Activated CD8-positive, alpha-beta memory T cell treated with anti-CD3 and anti-CD28 coated beads, Interleukin-2, amount 50 U/mL, for 4 hours (primary cell): ENCODE results near the gene LMX1B.
"Not testable (repeated sequence)": the region's sequence is repeated elsewhere in the genome, so short reads cannot be mapped to it uniquely, and the experiment has no call there.

ENCODE experiments used
- DNase-seq: peaks from one replicate; pipeline ENCODE4 v3.0.0-alpha.2; 2020

Gene LMX1B

DNA sequence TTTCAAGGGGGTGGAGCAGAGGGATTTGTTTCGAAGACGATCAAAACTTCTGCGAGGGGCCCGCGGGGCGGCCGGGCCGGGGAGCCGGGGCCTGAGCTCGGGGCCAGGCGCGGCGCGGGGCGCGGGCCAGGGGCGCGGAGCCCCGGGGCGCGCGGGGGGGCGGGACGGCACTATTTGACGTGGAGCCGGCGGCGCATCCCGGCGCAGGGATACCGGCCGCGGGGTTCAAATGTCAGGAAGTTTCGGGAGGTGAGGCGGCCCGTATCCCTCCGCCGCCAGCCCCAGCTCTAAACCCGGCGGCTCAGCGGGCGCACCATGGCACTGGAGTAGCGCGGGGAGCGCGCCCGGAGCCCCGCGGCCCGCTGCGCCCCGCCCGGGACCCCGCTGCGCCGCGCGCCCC lies at the start of gene LMX1B:
Gene LMX1B, plus strand, starts transcription at position 278 of the 400 bp plus-strand sequence. CDS start 522 bp downstream, outside the sequence.
- DNase-seq, result no peak

DNA sequence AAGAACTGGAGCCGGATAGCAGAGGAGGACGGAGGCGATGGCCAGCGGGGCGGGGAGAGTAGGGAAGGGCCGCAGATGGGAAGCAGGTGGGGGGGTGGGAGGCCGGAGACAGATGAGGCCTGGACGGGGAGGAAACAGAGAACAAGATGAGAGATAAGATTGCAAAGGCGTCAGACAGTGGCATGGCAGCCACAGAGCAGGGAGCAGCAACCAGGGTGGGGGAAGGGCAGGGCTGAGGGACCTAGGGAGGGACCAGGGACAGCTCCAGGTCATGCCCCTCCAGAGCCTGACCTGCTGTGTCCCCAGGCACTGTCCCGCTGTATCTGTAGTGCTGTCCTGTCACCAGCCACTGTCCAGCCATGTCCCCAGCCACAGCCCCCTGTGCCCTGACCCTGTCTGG lies 49.6 kb upstream of the LMX1B start:
- no peak for DNase-seq

DNA sequence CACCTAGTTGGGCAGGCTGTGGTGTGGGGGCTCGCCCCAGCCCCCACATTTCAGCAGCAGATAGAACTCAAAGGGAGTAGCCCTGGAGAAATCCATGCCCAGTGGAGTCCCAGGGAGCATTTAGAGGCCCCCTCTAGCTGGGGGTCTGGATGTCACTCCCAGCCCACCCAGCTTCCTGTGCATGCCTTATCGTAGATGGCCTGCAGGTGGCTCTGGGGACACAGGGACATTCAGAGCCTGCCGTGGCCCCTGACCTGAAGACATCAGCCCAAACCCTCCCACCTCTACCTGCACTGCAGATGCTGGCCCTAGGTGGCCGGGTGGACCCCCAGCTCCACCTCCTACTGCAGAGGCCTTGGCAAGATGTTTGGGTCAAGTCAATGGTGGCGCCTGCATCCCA lies 49.0 kb upstream of the LMX1B start:
- DNase-seq, result no peak

DNA sequence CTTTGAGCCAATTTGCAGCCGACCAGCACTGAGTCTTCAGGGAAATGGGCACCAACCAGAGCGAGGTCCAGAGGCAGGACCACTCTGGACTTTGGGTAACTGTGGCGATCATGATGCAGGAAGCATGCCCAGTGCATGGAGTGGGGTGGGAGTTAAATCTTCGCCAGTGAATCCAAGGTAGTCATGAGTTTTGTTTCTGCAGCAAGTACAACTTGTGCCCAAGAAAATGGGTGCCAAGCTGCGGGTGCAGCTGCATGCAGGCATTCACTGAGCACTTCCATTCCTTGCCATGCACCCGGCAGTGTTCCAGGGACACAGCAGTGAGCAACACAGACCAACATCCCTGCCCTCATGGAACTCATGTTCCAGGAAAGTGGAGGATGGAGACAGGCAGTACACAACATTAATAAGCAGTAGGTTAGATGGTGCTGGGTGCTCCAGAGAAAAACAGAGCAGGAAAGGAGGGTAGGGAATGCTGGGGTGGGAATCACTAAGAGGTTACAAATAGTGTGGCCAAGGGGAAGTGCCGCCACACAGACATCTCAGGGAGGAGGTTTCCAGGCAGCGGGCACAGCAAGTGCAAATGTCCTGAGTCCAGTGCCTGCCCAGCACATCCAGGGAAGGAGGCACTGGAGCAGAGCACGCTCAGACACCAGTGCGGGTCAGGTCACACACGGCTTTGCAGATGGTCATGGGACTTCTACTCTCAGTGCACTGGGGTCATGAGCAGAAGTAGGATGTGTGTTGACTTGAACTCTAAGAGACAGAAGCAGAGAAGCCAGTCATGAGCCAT lies 48.2 kb upstream of the LMX1B start:
- DNase-seq, result no peak

DNA sequence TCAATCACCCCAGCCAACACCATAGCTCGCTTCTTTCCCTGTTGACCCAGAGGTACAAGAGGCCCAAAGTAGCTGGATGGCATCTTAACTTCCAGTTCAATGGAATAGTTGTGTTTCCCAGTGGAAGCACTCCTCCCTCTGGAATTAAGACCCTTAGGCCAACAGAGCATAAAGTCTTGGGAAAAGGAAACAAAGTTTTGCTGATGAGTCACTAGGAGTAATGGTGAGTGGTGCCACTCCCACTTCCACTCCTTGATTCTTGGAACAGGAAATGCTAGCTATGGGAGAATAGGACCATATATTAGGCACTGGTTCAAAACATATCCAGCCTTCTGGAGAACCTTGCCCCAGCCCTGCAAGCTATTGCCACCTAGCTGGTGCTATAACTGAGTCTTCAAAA lies 44.7 kb upstream of the LMX1B start:
- no peak for DNase-seq

DNA sequence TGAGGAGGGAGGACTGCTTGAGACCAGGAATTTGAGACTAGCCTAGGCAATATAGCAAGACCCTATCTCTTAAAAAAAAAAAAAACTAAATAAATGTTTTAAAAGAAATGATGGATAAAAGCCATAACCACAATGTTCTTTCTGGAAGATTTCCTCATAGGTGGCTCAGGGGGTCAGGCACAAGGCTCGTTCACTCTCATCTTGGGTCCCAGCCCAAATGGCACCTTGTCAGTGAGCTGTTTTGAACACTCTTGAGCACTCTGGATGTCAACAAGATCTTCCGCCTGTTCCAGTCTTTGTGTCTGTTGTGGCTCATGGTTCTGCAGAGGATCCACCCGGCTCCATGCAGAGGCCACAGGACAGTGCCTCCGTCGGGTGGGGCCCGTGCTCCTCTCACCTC lies 35.7 kb upstream of the LMX1B start:
- no peak for DNase-seq

DNA sequence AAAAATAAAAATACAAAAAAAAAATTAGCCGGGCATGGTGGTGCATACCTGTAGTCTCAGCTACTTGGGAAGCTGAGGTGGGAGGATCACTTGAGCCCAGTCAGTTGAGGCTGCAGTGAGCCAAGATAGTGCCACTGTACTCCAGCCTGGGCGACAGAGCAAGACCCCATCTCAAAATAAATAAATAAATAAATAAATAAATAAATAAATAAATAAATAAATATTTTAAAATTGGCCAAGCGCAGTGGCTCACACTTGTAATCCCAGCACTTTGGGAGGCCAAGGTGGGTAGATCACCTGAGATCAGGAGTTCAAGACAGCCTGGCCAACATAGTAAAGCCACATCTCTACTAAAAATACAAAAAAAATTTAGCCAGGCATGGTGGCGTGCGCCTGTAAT lies 33.4 kb upstream of the LMX1B start:
- not testable (repeated sequence) for DNase-seq

DNA sequence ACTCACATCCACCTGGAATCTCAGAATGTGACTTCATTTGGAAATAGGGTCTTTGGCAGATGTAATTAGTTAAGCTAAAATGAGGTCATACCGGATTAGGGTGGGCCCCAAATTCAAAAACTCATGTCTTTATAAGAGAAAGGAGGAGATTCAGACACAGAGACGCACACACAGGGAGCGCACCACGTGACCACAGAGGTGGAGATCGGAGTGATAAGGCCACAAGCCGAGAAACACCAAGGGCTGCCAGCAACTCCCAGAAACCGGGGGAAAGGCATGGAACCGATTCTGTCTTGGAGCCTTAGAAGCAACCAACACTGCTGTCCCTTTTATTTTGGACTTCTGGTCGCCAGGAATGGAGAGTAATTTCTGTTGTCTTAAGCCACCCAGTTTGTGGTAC lies 31.8 kb upstream of the LMX1B start:
- no peak for DNase-seq

DNA sequence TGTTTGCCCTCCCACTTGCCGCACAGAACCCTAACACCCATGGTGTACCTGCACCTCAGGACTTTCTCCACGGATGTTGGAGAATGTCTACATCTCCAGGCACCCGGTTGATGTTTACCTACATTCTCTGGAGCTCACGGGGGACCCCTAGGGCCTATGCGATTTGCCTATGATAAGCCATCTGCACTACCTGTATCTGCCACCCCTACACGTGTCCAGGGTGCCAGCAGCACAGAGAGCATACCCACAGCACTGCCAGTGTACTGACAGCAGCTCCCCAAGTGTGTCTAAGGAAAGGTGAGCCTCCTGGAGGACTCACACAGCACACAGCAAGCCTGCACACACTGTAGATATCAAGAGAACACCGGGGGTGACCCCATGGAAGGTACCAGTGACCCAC lies 31.3 kb upstream of the LMX1B start:
- DNase-seq, result no peak

DNA sequence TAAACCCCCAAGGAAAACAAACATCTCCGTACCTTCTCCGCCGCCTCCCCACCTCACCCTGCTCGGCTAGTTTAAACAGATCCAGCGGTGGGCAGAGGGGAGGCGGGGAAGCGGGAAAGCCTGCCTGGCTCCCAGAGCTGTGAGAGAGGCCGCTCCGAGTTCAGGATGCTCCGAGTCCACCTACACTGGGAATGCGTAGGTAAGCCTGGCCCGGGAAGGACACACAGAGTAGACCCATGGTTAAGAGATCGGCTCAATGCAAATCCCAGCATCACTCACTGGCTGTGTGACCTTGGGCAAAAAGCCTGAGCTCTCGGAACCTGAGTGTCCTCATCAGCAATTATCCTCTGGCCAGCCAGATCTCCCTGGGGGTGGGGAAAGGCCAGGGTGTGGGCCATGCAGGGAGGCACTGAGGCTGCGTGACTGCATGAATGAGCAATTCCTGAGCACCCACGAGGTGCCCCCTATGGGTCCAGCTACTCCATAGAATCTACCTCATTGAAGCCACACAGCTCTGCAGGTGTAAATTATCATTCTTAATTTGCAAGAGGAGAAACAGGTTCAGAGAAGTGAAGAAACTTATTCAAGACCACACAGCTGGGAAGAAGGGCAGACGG lies 30.5 kb upstream of the LMX1B start:
- DNase-seq, result no peak

DNA sequence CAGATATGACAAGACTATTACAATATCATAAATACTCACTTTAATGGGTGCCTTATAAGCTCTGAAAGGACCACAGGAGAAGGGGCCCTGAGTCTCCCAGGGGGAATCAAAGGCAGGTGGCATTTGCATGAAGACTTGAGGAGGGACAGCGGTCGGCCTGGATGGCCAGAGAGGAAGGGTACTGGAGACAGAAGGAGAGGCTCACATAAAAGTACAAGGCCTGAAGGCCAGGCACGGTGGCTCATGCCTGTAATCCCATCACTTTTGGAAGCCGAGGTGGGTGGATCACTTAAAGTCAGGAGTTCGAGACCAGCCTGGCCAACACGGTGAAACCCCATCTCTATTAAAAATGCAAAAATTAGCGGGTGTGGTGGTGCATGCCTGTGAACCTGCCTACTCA lies 29.1 kb upstream of the LMX1B start:
- DNase-seq, result no peak

DNA sequence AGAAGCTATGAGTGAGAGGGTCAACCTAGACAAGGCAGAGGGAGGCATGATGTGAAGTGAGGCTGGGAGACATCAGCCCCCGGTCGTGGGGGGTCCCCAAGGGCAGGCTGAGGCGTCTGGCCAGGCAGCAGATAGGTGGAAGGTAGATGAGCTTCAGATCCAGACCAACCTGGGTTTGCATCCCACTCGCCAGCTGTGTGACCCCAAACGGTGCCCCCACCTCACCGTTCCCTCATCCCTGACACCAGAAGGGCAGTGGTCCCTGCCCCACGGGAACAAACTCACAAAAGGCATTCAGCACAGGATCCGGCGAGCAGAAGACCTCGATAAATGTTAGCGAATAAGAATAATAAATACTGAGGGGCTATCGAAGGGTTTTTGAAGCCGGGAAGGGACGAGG lies 27.5 kb upstream of the LMX1B start:
- no peak for DNase-seq

DNA sequence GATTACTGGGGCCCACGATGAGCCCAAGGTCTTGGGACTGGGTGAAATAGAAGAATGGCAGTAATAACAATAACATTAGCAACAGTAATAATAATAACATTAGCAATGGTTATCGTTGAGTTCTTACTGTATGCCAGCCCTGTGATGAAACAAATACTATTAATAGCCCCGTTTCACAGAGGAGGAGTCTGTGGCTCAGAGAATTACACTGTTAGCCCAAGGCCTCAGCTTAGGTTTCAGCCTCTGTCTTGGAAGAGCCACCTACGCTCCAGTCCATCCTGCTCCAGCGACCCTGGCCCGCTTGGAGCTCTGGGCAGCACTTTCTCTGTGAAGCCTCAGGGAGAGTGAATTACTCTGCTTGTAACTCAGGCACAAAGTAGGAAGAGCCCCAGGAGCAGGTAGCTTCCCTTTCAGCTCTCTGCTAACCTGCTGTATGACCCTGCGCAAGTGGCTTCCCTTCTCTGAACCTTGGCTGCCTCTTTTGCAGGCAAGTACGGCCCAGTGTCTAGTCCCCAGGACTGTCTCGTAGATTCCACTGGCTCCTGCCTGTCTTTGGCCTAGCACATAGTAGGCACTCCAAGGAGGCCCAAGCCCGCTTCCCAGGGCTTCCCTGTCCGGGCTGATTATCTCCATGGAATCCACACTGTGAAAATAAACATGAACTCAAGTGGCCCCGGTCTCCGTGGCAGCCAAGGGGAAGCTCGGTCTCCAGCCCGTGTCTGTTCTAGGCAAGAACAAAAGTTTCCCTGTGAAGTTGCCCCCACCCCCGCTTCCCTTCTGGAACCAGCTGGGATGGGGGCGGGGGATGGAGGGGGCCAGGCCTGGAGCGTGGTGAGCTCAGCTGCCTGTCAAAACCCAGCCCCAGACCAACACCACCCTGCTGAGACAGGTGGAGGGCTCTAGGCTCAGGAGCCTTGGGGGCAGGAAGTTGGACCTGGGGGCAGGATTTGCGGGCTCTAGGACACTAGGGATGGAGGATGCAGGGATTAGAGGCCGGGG lies 26.2 kb upstream of the LMX1B start:
- no peak for DNase-seq

DNA sequence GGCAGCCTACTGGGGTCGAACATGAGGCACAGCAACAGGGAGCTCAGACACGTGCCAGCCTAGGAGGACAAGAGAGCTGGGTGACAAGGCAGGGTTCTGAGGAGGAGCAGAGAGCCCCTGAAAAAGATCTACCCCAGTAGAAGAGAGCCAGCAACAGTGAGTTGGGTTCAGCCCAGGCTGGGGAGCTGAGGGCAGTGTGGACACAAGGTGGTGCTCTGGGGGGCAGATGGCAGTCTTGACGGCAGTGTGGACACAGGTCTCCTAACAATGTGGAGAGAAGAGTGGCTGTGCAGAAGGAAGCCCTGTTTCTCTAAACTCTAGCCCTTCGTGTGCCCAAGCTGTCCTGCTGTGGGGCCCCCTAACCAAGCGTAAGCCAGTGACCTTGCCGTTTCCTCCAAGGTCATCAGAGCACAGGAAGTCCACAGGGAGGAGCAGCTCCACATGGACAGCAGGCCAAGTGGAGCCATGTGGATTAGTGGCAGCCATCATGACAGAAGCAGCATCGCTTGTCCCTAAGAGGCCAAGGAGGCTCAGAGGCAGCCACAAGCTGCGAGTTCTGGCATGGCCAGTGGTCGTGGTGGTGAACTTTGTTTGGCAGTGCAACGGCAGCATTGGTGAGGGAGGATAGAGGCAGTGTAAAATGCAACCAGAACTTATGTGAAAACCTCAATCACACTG lies 25.1 kb upstream of the LMX1B start:
- no peak for DNase-seq

DNA sequence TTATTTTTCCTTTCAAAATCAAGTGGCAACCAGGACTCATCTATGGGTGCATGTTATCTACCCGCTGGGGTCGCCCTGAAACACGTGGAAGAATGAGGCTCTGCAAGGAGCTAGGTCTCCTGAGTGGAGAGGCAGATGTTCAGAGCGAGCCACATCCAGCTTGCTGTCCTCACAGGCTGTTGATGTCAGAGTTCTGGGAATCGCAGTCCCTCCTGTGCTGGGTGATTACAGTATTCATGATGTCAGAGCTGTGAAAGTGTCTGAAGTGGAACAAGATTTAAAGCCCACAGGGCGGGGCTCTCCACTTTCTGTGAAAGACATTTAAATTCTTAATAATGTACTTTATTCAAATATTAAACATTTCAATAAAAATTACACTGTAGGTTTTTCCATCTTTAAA lies 24.4 kb upstream of the LMX1B start:
- no peak for DNase-seq

DNA sequence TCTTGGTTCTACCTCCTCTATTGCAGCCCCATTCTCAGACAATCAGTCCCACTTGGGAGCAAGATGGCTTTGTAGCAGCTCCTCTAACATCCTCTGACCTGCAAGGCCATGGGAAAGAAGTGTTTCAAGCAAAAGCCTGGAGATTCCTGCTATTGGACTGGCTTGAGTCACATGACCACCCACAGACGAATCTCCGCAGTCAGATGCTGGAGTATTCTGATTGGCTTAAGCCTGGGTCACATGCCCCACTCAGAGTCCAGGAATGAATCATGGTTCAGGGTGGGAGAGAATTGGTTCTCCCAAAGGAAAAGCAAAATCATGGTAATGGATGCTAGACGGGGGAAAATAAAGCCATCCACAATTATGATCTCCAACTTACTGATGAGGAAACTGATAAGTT lies 22.6 kb upstream of the LMX1B start:
- DNase-seq, result no peak

DNA sequence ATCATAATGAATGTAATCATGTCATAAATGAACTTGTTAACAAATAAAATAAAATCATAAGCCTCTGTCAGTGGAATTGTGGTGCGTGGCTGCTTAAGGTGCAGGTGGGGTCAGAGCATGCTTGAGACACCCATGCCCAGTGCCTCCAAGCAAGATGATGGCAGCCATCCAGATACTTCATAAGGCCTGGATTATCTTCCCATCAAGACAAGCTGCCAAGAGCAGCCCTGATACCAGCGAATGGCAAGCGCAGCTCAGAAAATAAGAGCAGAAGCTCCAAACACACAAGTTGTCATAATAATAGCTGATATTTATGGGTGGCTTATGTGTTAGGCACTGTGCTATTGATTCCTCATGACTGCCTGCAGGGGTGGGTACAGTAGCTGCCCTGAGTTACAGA lies 21.8 kb upstream of the LMX1B start:
- no peak for DNase-seq

DNA sequence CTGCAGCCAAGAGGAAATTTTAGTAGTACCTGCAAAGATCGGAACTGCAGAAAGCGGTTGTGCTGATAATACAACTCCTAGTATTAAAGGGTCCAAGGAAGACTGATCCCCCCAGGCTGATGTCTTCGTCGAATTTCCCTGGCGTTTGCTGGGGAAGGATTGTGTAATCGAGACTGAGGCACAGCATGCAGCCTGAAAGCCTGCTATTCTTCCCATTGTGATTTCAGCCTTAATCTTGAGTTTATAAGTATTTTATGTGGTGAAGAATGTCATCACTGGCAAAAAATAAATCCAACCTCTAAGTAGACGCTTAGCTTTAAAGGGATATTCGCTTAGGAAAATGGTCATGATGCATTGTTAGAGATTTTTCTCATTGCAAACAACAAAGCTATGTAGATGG lies 21.3 kb upstream of the LMX1B start:
- DNase-seq, result no peak

DNA sequence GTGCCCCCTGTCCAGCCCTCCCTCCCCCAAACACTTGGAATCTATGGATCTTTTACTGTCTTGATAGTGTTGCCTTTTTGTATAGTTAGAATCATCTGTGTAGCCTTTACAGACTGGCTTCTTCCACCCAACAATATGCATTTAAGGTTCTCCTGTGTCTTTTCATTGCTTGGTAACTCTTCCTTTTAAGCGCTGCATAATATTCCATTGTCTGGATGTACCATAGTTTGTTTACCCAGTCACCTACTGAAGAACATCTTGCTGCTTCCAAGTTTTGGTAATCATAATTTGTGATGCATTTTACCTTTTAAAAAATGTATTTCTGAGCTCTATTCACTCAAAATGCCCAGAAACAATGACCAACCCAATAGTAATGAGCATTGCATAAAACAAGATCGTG lies 17.7 kb upstream of the LMX1B start:
- DNase-seq, result no peak

DNA sequence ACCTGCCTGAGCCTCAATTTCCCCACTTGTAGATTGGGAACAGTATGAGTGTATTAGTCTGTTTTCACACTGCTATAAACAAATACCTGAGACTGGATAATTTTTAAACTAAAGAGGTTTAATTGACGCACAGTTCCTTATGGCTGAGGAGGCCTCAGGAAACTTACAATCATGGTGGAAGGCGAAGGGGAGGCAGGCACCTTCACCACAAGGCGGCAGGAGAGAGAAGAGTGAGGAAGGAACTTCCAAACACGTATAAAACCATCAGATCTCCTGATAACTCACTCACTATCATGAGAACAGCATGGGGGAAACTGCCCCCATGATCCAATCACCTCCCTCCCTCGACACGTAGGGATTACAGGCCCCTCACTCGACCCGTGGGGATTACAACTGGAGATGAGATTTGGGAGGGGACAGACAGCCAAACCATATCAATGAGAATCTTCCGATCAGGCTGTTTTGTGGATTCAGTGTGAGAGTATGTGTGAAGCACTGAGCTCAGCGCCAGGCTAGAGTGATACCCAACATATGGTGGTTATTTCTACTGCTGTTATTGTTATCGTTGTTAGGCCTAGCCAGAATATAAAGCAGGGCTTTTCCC lies 14.6 kb upstream of the LMX1B start:
- no peak for DNase-seq

DNA sequence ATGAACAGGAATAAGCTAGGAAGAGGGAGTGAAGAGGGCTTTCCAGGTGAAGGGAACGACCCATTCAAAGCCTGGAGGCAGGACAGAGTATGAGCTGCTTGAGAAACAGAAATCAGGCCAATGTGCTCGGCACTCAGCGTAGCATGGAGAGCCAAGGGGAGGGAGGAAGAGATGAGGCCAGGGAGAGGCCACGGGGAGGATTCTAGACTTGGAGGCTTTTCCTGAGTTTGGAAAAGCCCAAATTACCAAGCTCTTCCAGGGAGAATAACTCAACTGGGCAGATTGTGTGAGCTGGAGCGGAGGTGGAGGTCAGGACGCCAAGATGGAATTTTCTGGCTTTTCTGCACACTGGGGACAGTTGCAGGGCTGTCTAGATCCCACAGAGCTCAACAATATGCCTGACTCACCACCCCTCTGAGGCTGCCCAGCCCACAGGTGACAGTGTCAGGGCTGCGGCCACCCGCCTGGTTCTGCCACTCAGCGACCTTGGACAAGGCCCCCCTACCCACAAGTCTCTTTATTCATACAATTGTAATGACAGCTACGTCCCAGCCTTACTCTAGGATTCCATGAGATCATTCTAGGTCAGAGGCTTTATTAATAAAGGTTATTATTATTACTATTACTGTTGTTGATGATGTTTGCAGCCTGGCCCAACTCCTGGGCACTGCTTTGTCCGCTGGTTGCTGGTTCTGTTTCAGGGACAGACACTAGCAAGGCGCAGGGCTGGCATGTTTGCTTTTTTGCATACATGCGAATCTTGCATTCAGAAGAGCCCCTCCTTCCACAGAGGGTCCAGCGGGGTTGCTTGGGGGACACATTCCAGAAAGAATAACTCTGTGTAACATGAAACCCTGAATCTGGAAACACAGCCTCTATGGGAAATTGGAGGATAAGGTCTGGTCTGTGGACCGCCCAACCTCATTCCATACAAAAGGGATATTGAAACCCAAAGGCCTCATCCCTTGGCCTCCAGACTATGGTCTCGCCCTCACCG lies 9.4 kb upstream of the LMX1B start:
- no peak for DNase-seq
